Upper lobe of left lung (tissue), 4 donors: ENCODE results near the gene GH2.

Experiments used
- POLR2AphosphoS5 ChIP-seq, 2 donors: sonication (generic); formaldehyde crosslinking; IDR thresholded peaks; one replicate each; pipeline ENCODE4 v1.5.1; 2017; ENCODE audit warnings: antibody characterized with exemption in 2 of 2
- TF ChIP-seq, protein P1 (sequence below), 6 experiments: fragments of 450-650 bp in 4 of 6; fragments of 200-600 bp in 2 of 6; sonication (generic) in 2 of 6; IDR thresholded peaks; one replicate each; pipeline ENCODE4 v1.5.1; 2016 to 2019; ENCODE audit warnings: antibody characterized with exemption in 6 of 6

DNA sequence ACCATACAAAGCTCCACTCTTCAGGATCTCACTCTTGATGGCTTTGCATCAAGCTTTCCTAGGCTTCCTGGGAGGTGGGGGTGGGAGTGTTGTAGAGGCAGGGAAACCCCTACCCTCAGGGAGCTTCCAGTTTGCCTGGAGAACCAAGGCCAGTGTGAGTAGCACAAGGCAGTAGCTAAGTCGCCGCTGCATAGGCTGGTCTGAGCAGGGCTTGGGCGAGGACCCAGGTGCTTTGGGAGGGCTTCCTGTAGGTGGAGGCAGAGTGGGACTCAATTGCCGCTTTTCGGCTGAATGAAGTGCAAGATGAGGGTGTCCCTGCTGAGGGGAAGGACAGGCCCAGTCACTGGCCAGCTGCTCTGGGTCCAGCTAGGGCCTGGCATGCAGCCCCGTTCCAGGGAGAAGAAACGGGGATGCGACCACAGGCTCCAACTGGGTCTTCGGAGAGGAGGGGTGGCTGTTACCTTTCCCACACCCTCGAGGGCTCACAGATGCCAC is 46.5 kb upstream of the GH2 start:
- TF ChIP-seq POLR2AphosphoS5 (IDR thresholded peaks at IDR 0.05), result no peak
- TF ChIP-seq, protein P1, sequence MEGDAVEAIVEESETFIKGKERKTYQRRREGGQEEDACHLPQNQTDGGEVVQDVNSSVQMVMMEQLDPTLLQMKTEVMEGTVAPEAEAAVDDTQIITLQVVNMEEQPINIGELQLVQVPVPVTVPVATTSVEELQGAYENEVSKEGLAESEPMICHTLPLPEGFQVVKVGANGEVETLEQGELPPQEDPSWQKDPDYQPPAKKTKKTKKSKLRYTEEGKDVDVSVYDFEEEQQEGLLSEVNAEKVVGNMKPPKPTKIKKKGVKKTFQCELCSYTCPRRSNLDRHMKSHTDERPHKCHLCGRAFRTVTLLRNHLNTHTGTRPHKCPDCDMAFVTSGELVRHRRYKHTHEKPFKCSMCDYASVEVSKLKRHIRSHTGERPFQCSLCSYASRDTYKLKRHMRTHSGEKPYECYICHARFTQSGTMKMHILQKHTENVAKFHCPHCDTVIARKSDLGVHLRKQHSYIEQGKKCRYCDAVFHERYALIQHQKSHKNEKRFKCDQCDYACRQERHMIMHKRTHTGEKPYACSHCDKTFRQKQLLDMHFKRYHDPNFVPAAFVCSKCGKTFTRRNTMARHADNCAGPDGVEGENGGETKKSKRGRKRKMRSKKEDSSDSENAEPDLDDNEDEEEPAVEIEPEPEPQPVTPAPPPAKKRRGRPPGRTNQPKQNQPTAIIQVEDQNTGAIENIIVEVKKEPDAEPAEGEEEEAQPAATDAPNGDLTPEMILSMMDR (IDR thresholded peaks at IDR 0.05), result no peak
